Measurements from ENCODE around the gene TP63. TPM values are rescaled to one million over a fixed set of nuclear protein-coding genes. Genes with fewer than 3 reads are reported as not detected.

Gene TP63
- total RNA-seq, 1 donor from 2014 or later = not detected

- TF ChIP-seq CTCF (conservative IDR thresholded peaks at IDR 0.05; ENCODE audit: low read depth, low read length) = no peak
- no peak overlapping the region for H3K4me3 ChIP-seq (ENCODE audit: low read depth, low read length)
- no peak for DNase-seq (ENCODE audit: low read depth)
Measured at GRCh38 chr3:189868061-189868460, 236.9 kb downstream of the TP63 start.

GRCh38 chr3:189869165-189869564, 238.0 kb downstream of the TP63 start:
- no peak for TF ChIP-seq CTCF (conservative IDR thresholded peaks at IDR 0.05; ENCODE audit: low read depth, low read length)
- DNase-seq (ENCODE audit: low read depth) = no peak
- no peak overlapping the region for H3K4me3 ChIP-seq (ENCODE audit: low read depth, low read length)

- DNase-seq (ENCODE audit: low read depth) = no peak
- no peak for TF ChIP-seq CTCF (conservative IDR thresholded peaks at IDR 0.05; ENCODE audit: low read depth, low read length)
- H3K4me3 ChIP-seq (ENCODE audit: low read depth, low read length) = no peak overlapping the region
Measured at GRCh38 chr3:189871418-189871817, 240.2 kb downstream of the TP63 start.

- no peak for DNase-seq (ENCODE audit: low read depth)
- H3K4me3 ChIP-seq (ENCODE audit: low read depth, low read length) = no peak overlapping the region
- no peak for TF ChIP-seq CTCF (conservative IDR thresholded peaks at IDR 0.05; ENCODE audit: low read depth, low read length)
Measured at GRCh38 chr3:189883113-189883753, 252.0 kb downstream of the TP63 start.

- TF ChIP-seq CTCF (conservative IDR thresholded peaks at IDR 0.05; ENCODE audit: low read depth, low read length) = no peak
- no peak for DNase-seq (ENCODE audit: low read depth)
- H3K4me3 ChIP-seq (ENCODE audit: low read depth, low read length) = no peak overlapping the region
Measured at GRCh38 chr3:189890496-189890895, 259.3 kb downstream of the TP63 start.

- TF ChIP-seq CTCF (conservative IDR thresholded peaks at IDR 0.05; ENCODE audit: low read depth, low read length) = no peak
- H3K4me3 ChIP-seq (ENCODE audit: low read depth, low read length) = no peak overlapping the region
- DNase-seq (ENCODE audit: low read depth) = no peak
Measured at GRCh38 chr3:189896533-189896932, 265.3 kb downstream of the TP63 start.

- no peak for TF ChIP-seq CTCF (conservative IDR thresholded peaks at IDR 0.05; ENCODE audit: low read depth, low read length)
- no peak overlapping the region for H3K4me3 ChIP-seq (ENCODE audit: low read depth, low read length)
- no peak for DNase-seq (ENCODE audit: low read depth)
Measured at GRCh38 chr3:189897406-189897805, 266.2 kb downstream of the TP63 start.
